Measurements from ENCODE around the gene FUS.

DNA sequence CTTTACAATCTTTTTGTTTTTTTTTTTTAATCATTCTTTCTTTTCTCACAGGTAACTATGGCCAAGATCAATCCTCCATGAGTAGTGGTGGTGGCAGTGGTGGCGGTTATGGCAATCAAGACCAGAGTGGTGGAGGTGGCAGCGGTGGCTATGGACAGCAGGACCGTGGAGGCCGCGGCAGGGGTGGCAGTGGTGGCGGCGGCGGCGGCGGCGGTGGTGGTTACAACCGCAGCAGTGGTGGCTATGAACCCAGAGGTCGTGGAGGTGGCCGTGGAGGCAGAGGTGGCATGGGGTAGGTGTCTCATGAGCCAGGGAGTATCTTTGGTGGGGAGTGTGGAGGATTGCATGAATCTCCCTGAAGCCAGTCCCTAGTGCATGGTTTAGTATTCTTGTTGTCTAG lies 4.9 kb downstream of the FUS start:
- TF ChIP-seq EGR1 (IDR thresholded peaks at IDR 0.05; ENCODE audit: low read depth) = no peak
- no peak for TF ChIP-seq ZNF274 (IDR thresholded peaks at IDR 0.05; ENCODE audit: low read depth, low read length)
- TF ChIP-seq, protein P1, sequence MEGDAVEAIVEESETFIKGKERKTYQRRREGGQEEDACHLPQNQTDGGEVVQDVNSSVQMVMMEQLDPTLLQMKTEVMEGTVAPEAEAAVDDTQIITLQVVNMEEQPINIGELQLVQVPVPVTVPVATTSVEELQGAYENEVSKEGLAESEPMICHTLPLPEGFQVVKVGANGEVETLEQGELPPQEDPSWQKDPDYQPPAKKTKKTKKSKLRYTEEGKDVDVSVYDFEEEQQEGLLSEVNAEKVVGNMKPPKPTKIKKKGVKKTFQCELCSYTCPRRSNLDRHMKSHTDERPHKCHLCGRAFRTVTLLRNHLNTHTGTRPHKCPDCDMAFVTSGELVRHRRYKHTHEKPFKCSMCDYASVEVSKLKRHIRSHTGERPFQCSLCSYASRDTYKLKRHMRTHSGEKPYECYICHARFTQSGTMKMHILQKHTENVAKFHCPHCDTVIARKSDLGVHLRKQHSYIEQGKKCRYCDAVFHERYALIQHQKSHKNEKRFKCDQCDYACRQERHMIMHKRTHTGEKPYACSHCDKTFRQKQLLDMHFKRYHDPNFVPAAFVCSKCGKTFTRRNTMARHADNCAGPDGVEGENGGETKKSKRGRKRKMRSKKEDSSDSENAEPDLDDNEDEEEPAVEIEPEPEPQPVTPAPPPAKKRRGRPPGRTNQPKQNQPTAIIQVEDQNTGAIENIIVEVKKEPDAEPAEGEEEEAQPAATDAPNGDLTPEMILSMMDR (IDR thresholded peaks at IDR 0.05 in 2 of 3, conservative IDR thresholded peaks at IDR 0.05 in 1 of 3; ENCODE audit: borderline replicate concordance in 1 of 3, insufficient read depth in 1 of 3, low read depth in 2 of 3, low read length in 2 of 3) = no peak
- no peak for TF ChIP-seq POLR2A (IDR thresholded peaks at IDR 0.05; ENCODE audit: borderline replicate concordance, extremely low read depth, insufficient read depth, insufficient read length)
- no peak for TF ChIP-seq CEBPB (IDR thresholded peaks at IDR 0.05; ENCODE audit: low read depth)
